Activated CD4-positive, alpha-beta T cell treated with anti-CD3 and anti-CD28 coated beads for 24 hours (primary cell): ENCODE results near the gene ASTN2.

Experiments used
- DNase-seq, 2 donors: peaks; one replicate each; pipeline ENCODE4 v3.0.0-alpha.2; 2020; ENCODE audit warnings: low read depth in 2 of 2

ASTN2 gene

GRCh38 chr9:116627433-116627832 is 787.4 kb downstream of the ASTN2 start:
- no peak for DNase-seq

GRCh38 chr9:116626762-116627161 is 788.1 kb downstream of the ASTN2 start:
- no peak for DNase-seq

GRCh38 chr9:116623715-116624114 is 791.1 kb downstream of the ASTN2 start:
- DNase-seq = no peak

GRCh38 chr9:116617389-116617788 is 797.5 kb downstream of the ASTN2 start:
- DNase-seq = no peak

- DNase-seq = no peak
These were observed 798.4 kb downstream of the ASTN2 start for GRCh38 chr9:116616304-116616914.

GRCh38 chr9:116608064-116608463 is 806.8 kb downstream of the ASTN2 start:
- DNase-seq = no peak

GRCh38 chr9:116605904-116606341 is 808.9 kb downstream of the ASTN2 start:
- no peak for DNase-seq

GRCh38 chr9:116605060-116605459 is 809.8 kb downstream of the ASTN2 start:
- DNase-seq = no peak

GRCh38 chr9:116604251-116604650 is 810.6 kb downstream of the ASTN2 start:
- DNase-seq = no peak

- DNase-seq = no peak
These were observed 815.4 kb downstream of the ASTN2 start for GRCh38 chr9:116599342-116599884.

GRCh38 chr9:116596646-116597045 is 818.2 kb downstream of the ASTN2 start:
- no peak for DNase-seq

GRCh38 chr9:116594547-116594946 is 820.3 kb downstream of the ASTN2 start:
- no peak for DNase-seq

- DNase-seq = no peak
These were observed 821.9 kb downstream of the ASTN2 start for GRCh38 chr9:116592970-116593369.

- DNase-seq = no peak
These were observed 825.2 kb downstream of the ASTN2 start for GRCh38 chr9:116589392-116590354.

- no peak for DNase-seq
These were observed 826.9 kb downstream of the ASTN2 start for GRCh38 chr9:116587919-116588318.

- no peak for DNase-seq
These were observed 829.0 kb downstream of the ASTN2 start for GRCh38 chr9:116585896-116586295.

- no peak for DNase-seq
These were observed 829.7 kb downstream of the ASTN2 start for GRCh38 chr9:116585204-116585603.

GRCh38 chr9:116580853-116581252 is 834.0 kb downstream of the ASTN2 start:
- DNase-seq = no peak

- DNase-seq = no peak
These were observed 838.5 kb downstream of the ASTN2 start for GRCh38 chr9:116576386-116576785.

GRCh38 chr9:116574027-116574679 is 840.7 kb downstream of the ASTN2 start:
- DNase-seq = no peak

GRCh38 chr9:116572095-116572748 is 842.6 kb downstream of the ASTN2 start:
- DNase-seq = no peak

GRCh38 chr9:116569111-116569510 is 845.7 kb downstream of the ASTN2 start:
- DNase-seq = no peak
